NCI-H2171 treated with DMSO at 0.1 percent for 48 hours (cell line): Measurements from ENCODE around the gene DNAH1.

Experiments
- DNase-seq: peaks from one replicate; lab custom pipeline; 2025; lab: John Stamatoyannopoulos, UW

The DNAH1 gene

GRCh38 chr3:52404391-52404790 lies 88.3 kb downstream of the DNAH1 start:
- no peak for DNase-seq

GRCh38 chr3:52405066-52405465 lies 88.9 kb downstream of the DNAH1 start:
- DNase-seq = no peak

GRCh38 chr3:52405601-52406110 lies 89.5 kb downstream of the DNAH1 start:
- DNase-seq = no peak

- DNase-seq = peak; percentile 60
These were observed 90.1 kb downstream of the DNAH1 start for GRCh38 chr3:52406231-52406661.

GRCh38 chr3:52406791-52407510 lies 90.8 kb downstream of the DNAH1 start:
- DNase-seq = no peak

GRCh38 chr3:52407779-52408178 lies 91.7 kb downstream of the DNAH1 start:
- no peak for DNase-seq

- DNase-seq = no peak
These were observed 92.3 kb downstream of the DNAH1 start for GRCh38 chr3:52408466-52408865.

GRCh38 chr3:52415800-52416199 lies 99.7 kb downstream of the DNAH1 start:
- no peak for DNase-seq

- no peak for DNase-seq
These were observed 104.3 kb downstream of the DNAH1 start for GRCh38 chr3:52420388-52420787.

- DNase-seq = no peak
These were observed 106.5 kb downstream of the DNAH1 start for GRCh38 chr3:52422669-52423068.

- no peak for DNase-seq
These were observed 107.1 kb downstream of the DNAH1 start for GRCh38 chr3:52423173-52423572.

- DNase-seq = peak; percentile 71
These were observed 112.3 kb downstream of the DNAH1 start for GRCh38 chr3:52428151-52429005.

- no peak for DNase-seq
These were observed 112.9 kb downstream of the DNAH1 start for GRCh38 chr3:52429031-52429430.

- DNase-seq = no peak
These were observed 113.8 kb downstream of the DNAH1 start for GRCh38 chr3:52429779-52430415.

GRCh38 chr3:52430416-52430810 lies 114.3 kb downstream of the DNAH1 start:
- no peak for DNase-seq

GRCh38 chr3:52431459-52432223 lies 115.5 kb downstream of the DNAH1 start:
- no peak for DNase-seq

- no peak for DNase-seq
These were observed 116.1 kb downstream of the DNAH1 start for GRCh38 chr3:52432225-52432624.

GRCh38 chr3:52432691-52433141 lies 116.6 kb downstream of the DNAH1 start:
- DNase-seq = no peak

- no peak for DNase-seq
These were observed 117.3 kb downstream of the DNAH1 start for GRCh38 chr3:52433328-52433995.

- DNase-seq = no peak
These were observed 117.9 kb downstream of the DNAH1 start for GRCh38 chr3:52433996-52434479.
